ENCODE measurements around the gene ARPC5. TPM values are rescaled to one million over a fixed set of nuclear protein-coding genes. Genes with fewer than 3 reads are reported as not detected.
"Not testable (repeated sequence)": the region's sequence is repeated elsewhere in the genome, so short reads cannot be mapped to it uniquely, and the experiment has no call there.

ARPC5 gene
- 10 to 100 TPM; 60.8 to 80.8 (median 70.8) TPM for total RNA-seq

- H3K36me3 ChIP-seq: peaks cover 5% of the 10 kb centered on the region
- no peaks in the 10 kb centered on the region for H3K9me3 ChIP-seq
- peak; percentile 93 to 95 for DNase-seq (ENCODE audit: low spot score in 2 of 2)
- H3K27me3 ChIP-seq: no peaks in the 10 kb centered on the region
- intact Hi-C loops (cut with DNase I; ENCODE audit: low total_unique reads): no loop called here
- H3K4me3 ChIP-seq: peak within 1 kb of the TSS; percentile 90 to 92 (median 91)
- H3K27ac ChIP-seq: peak within 1 kb of the TSS; percentile 94 to 97
- TF ChIP-seq CTCF (IDR thresholded peaks at IDR 0.05) (no peak), POLR2AphosphoS5 (IDR thresholded peaks at IDR 0.05) (peak; percentile 53 to 83 (median 74)), POLR2A (IDR thresholded peaks at IDR 0.05) (peak; percentile 69)
- peaks cover 0 to 3% of the 10 kb centered on the region in 2 donors for H3K4me1 ChIP-seq
These were observed at the start of gene ARPC5 for GRCh38 chr1:183635606-183636333. TSS of gene ARPC5 (minus strand) at chr1:183635783. CDS start at chr1:183635659, 124 bp downstream.

DNA sequence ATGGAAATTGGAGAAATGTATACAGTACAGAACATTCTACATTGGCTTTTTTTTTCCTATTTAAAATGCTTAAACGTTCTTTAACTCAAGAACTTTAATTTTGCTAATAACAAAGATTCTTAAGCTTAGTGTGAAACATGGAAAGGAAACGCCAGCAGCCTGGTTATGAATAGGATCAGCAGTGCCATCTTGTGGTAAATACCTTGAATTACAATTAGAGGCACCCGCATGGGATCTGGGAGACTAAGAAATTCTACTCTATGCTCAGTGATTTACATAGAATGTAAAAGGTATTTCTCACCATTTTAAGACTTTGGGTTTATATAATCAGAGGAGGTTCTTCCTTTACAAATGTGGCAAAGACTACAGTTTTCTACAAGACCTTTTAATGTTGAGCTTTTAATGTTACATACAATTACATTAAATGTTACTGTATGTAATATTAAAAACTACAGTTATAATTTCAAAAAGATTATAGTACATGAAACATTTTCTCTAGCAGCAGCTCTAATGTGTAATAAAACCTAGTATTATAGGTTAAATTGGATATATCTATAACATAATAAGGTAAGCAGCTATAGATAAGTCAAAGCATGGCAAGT, 49.6 kb upstream of the ARPC5 start:
- DNase-seq (ENCODE audit: low spot score in 2 of 2): no peak
- Histone ChIP-seq H3K4me3 (no peak overlapping the region), H3K36me3 (no peaks in the 10 kb centered on the region), H3K9me3 (no peaks in the 10 kb centered on the region), H3K4me1 (no peaks in the 10 kb centered on the region), H3K27me3 (no peaks in the 10 kb centered on the region), H3K27ac (no peak overlapping the region)
- TF ChIP-seq POLR2A (IDR thresholded peaks at IDR 0.05) (no peak), CTCF (IDR thresholded peaks at IDR 0.05) (peak in 2 of 3 donors; percentile 44 to 68)
- intact Hi-C loops (cut with DNase I; ENCODE audit: low total_unique reads): no loop called here

- DNase-seq (ENCODE audit: low spot score in 2 of 2); H3K4me3 ChIP-seq; H3K27ac ChIP-seq; H3K27me3 ChIP-seq; H3K4me1 ChIP-seq; H3K9me3 ChIP-seq; intact Hi-C loops (cut with DNase I; ENCODE audit: low total_unique reads); H3K36me3 ChIP-seq: not testable (repeated sequence)
These were observed 43.8 kb upstream of the ARPC5 start for GRCh38 chr1:183679363-183679762.

DNA sequence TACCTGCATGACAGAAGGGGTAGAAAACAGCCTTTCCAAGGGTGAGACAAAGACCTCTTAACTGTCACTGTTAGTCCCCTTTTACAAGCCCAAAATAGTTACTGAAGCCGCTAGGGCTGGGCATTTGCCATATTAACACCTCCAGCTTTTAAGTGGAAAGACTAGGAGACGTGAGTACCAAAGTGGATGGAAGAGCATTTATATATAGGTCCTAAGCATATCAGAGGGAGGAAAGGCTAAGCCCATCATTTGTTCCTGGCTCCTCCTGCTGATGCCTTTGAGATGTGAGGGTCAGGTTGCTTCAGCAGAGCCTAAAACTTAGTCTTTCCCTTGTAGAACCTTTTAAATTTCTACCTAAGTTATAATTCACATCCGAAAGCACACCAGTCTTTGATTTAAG, 43.2 kb upstream of the ARPC5 start:
- no peak overlapping the region for H3K27ac ChIP-seq
- H3K4me1 ChIP-seq: no peaks in the 10 kb centered on the region
- DNase-seq (ENCODE audit: low spot score in 2 of 2): no peak

DNA sequence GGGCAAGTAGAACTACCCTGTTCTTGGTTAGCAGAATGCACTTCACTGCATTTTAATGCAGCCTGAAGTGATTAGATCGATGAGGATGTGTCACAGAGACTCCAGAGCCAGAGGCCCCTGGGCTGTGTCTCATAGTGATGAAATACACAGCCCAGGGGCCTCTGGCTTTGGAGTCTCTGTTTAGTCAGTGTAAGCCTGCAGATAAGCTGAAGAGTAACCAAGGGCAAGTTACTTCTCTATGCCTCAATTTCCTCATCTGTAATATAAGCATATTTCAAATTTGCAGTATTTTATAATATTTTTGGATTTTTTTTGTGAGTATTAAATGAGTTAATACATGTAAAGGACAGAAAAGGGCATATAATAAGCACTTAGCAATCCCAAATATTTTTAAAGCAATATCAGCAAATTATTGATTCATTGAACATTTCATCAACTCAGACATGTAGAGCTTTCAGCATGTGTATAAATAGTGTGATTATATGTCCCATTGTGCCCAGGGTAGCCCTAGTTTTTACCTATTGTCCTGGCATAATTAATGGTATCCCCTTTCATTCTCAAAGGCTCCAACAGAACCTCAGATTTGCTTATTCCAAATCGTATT, 41.1 kb upstream of the ARPC5 start:
- intact Hi-C loops (cut with DNase I; ENCODE audit: low total_unique reads): no loop called here
- Histone ChIP-seq H3K36me3 (no peaks in the 10 kb centered on the region), H3K4me3 (no peak overlapping the region), H3K4me1 (no peaks in the 10 kb centered on the region), H3K27ac (no peak overlapping the region), H3K9me3 (no peaks in the 10 kb centered on the region), H3K27me3 (no peaks in the 10 kb centered on the region)
- TF ChIP-seq CTCF (IDR thresholded peaks at IDR 0.05) (no peak), POLR2AphosphoS5 (IDR thresholded peaks at IDR 0.05) (no peak), POLR2A (IDR thresholded peaks at IDR 0.05) (no peak)
- no peak for DNase-seq (ENCODE audit: low spot score in 2 of 2)

More for the DNA sequence above, 43.2 kb upstream of the ARPC5 start:
- intact Hi-C loops (cut with DNase I; ENCODE audit: low total_unique reads): no loop called here
- Histone ChIP-seq H3K9me3 (no peaks in the 10 kb centered on the region), H3K36me3 (no peaks in the 10 kb centered on the region), H3K4me3 (no peak overlapping the region), H3K27me3 (no peaks in the 10 kb centered on the region)
- TF ChIP-seq POLR2AphosphoS5 (IDR thresholded peaks at IDR 0.05) (no peak), POLR2A (IDR thresholded peaks at IDR 0.05) (no peak), CTCF (IDR thresholded peaks at IDR 0.05) (no peak)
